H1 (cell line): Measurements from ENCODE around the gene DNAJC11.

Experiments
- BRCA1 ChIP-seq: IDR thresholded peaks from 2 replicates; pipeline ENCODE4 v1.6.1; 2012; ENCODE audit warnings: low read depth, low read length, improper control_type of control experiment
- CBX5 ChIP-seq: fragments of 300-800, 300-1000 bp; sonication (generic); IDR thresholded peaks from 2 replicates; pipeline ENCODE4 v1.7.1; 2016; ENCODE audit warnings: antibody characterized with exemption, low read length, low read depth
- EZH2 ChIP-seq: fragments of 200-600 bp; sonication (generic); IDR thresholded peaks from 2 replicates; pipeline ENCODE4 v1.7.1; 2012; ENCODE audit warnings: low read depth, mild to moderate bottlenecking, moderate library complexity, low read length, inconsistent platforms; ENCODE audit not compliant: severe bottlenecking
- POLR2A ChIP-seq, 2 experiments: IDR thresholded peaks; 1 replicate in 1 of 2; 2 replicates in 1 of 2; pipeline ENCODE4 v1.6.1; 2011; ENCODE audit warnings: low read depth in 2 of 2, low read length in 2 of 2, mild to moderate bottlenecking in 2 of 2; ENCODE audit errors: control extremely low read depth in 1 of 2
- TAF1 ChIP-seq: IDR thresholded peaks from 2 replicates; pipeline ENCODE4 v1.6.1; 2011; ENCODE audit warnings: mild to moderate bottlenecking, low read depth, low read length
- TCF12 ChIP-seq: IDR thresholded peaks from 2 replicates; pipeline ENCODE4 v1.6.1; 2011; ENCODE audit warnings: low read depth, mild to moderate bottlenecking, low read length
- TEAD4 ChIP-seq: IDR thresholded peaks from 2 replicates; pipeline ENCODE4 v1.6.1; 2012; ENCODE audit warnings: low read depth, low read length, inconsistent platforms, mixed read lengths
- YY1 ChIP-seq: IDR thresholded peaks from 2 replicates; pipeline ENCODE4 v1.6.1; 2011; ENCODE audit warnings: low read depth, mild to moderate bottlenecking, low read length
- TF ChIP-seq, protein P1 (sequence below): fragments of 300-600 bp; sonication (generic); IDR thresholded peaks from 2 replicates; pipeline ENCODE4 v1.7.1; 2012; ENCODE audit warnings: low read length, moderate library complexity, mild to moderate bottlenecking, inconsistent platforms; ENCODE audit not compliant: insufficient replicate concordance
- TF ChIP-seq, protein P2 (sequence below), 3 experiments: IDR thresholded peaks; 1 replicate in 2 of 3; 2 replicates in 1 of 3; pipeline versions ENCODE4 v1.5.1 to v1.6.1; 2011; ENCODE audit warnings: low read length in 3 of 3, mild to moderate bottlenecking in 3 of 3, inconsistent platforms in 2 of 3, low read depth in 1 of 3, moderate library complexity in 1 of 3; ENCODE audit not compliant: insufficient read depth in 1 of 3; ENCODE audit errors: control extremely low read depth in 1 of 3
- TF ChIP-seq, protein P3 (sequence below): IDR thresholded peaks from 2 replicates; pipeline ENCODE4 v1.6.1; 2012; ENCODE audit warnings: low read length, inconsistent platforms
- TF ChIP-seq, protein P4 (sequence below): IDR thresholded peaks from 2 replicates; pipeline ENCODE4 v1.6.1; 2012; ENCODE audit warnings: inconsistent platforms

DNA sequence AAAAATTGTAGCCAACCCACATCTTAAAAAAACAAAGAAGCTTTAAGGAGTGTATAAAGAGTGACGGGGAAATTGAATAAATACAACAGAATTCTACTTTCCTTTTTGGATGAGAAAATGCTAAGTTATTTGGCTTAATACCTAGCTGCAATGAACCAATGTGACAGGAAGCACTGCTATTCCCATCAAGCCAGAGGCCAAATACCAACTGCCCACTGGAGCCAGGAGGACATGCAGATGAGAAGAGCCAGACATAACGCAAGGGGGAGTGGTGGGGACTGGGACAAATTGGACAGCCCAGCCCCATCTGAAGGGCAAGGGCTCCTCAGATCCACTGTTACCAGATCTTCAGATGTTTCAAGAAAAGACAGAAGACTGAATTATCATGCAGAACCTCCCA is 25.7 kb downstream of the DNAJC11 start:
- TF ChIP-seq, protein P1, sequence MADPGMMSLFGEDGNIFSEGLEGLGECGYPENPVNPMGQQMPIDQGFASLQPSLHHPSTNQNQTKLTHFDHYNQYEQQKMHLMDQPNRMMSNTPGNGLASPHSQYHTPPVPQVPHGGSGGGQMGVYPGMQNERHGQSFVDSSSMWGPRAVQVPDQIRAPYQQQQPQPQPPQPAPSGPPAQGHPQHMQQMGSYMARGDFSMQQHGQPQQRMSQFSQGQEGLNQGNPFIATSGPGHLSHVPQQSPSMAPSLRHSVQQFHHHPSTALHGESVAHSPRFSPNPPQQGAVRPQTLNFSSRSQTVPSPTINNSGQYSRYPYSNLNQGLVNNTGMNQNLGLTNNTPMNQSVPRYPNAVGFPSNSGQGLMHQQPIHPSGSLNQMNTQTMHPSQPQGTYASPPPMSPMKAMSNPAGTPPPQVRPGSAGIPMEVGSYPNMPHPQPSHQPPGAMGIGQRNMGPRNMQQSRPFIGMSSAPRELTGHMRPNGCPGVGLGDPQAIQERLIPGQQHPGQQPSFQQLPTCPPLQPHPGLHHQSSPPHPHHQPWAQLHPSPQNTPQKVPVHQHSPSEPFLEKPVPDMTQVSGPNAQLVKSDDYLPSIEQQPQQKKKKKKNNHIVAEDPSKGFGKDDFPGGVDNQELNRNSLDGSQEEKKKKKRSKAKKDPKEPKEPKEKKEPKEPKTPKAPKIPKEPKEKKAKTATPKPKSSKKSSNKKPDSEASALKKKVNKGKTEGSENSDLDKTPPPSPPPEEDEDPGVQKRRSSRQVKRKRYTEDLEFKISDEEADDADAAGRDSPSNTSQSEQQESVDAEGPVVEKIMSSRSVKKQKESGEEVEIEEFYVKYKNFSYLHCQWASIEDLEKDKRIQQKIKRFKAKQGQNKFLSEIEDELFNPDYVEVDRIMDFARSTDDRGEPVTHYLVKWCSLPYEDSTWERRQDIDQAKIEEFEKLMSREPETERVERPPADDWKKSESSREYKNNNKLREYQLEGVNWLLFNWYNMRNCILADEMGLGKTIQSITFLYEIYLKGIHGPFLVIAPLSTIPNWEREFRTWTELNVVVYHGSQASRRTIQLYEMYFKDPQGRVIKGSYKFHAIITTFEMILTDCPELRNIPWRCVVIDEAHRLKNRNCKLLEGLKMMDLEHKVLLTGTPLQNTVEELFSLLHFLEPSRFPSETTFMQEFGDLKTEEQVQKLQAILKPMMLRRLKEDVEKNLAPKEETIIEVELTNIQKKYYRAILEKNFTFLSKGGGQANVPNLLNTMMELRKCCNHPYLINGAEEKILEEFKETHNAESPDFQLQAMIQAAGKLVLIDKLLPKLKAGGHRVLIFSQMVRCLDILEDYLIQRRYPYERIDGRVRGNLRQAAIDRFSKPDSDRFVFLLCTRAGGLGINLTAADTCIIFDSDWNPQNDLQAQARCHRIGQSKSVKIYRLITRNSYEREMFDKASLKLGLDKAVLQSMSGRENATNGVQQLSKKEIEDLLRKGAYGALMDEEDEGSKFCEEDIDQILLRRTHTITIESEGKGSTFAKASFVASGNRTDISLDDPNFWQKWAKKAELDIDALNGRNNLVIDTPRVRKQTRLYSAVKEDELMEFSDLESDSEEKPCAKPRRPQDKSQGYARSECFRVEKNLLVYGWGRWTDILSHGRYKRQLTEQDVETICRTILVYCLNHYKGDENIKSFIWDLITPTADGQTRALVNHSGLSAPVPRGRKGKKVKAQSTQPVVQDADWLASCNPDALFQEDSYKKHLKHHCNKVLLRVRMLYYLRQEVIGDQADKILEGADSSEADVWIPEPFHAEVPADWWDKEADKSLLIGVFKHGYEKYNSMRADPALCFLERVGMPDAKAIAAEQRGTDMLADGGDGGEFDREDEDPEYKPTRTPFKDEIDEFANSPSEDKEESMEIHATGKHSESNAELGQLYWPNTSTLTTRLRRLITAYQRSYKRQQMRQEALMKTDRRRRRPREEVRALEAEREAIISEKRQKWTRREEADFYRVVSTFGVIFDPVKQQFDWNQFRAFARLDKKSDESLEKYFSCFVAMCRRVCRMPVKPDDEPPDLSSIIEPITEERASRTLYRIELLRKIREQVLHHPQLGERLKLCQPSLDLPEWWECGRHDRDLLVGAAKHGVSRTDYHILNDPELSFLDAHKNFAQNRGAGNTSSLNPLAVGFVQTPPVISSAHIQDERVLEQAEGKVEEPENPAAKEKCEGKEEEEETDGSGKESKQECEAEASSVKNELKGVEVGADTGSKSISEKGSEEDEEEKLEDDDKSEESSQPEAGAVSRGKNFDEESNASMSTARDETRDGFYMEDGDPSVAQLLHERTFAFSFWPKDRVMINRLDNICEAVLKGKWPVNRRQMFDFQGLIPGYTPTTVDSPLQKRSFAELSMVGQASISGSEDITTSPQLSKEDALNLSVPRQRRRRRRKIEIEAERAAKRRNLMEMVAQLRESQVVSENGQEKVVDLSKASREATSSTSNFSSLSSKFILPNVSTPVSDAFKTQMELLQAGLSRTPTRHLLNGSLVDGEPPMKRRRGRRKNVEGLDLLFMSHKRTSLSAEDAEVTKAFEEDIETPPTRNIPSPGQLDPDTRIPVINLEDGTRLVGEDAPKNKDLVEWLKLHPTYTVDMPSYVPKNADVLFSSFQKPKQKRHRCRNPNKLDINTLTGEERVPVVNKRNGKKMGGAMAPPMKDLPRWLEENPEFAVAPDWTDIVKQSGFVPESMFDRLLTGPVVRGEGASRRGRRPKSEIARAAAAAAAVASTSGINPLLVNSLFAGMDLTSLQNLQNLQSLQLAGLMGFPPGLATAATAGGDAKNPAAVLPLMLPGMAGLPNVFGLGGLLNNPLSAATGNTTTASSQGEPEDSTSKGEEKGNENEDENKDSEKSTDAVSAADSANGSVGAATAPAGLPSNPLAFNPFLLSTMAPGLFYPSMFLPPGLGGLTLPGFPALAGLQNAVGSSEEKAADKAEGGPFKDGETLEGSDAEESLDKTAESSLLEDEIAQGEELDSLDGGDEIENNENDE = no peak
- TF ChIP-seq, protein P2, sequence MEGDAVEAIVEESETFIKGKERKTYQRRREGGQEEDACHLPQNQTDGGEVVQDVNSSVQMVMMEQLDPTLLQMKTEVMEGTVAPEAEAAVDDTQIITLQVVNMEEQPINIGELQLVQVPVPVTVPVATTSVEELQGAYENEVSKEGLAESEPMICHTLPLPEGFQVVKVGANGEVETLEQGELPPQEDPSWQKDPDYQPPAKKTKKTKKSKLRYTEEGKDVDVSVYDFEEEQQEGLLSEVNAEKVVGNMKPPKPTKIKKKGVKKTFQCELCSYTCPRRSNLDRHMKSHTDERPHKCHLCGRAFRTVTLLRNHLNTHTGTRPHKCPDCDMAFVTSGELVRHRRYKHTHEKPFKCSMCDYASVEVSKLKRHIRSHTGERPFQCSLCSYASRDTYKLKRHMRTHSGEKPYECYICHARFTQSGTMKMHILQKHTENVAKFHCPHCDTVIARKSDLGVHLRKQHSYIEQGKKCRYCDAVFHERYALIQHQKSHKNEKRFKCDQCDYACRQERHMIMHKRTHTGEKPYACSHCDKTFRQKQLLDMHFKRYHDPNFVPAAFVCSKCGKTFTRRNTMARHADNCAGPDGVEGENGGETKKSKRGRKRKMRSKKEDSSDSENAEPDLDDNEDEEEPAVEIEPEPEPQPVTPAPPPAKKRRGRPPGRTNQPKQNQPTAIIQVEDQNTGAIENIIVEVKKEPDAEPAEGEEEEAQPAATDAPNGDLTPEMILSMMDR (IDR thresholded peaks at IDR 0.05; ENCODE audit: control extremely low read depth in 1 of 3, insufficient read depth in 1 of 3, low read depth in 1 of 3, low read length in 3 of 3) = no peak
- no peak for TF ChIP-seq TAF1
- no peak for TF ChIP-seq TCF12
- TF ChIP-seq EZH2 = no peak
- no peak for TF ChIP-seq TEAD4
- TF ChIP-seq, protein P3, sequence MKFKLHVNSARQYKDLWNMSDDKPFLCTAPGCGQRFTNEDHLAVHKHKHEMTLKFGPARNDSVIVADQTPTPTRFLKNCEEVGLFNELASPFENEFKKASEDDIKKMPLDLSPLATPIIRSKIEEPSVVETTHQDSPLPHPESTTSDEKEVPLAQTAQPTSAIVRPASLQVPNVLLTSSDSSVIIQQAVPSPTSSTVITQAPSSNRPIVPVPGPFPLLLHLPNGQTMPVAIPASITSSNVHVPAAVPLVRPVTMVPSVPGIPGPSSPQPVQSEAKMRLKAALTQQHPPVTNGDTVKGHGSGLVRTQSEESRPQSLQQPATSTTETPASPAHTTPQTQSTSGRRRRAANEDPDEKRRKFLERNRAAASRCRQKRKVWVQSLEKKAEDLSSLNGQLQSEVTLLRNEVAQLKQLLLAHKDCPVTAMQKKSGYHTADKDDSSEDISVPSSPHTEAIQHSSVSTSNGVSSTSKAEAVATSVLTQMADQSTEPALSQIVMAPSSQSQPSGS = no peak
- TF ChIP-seq POLR2A (IDR thresholded peaks at IDR 0.05; ENCODE audit: control extremely low read depth in 1 of 2, low read depth in 2 of 2, low read length in 2 of 2) = no peak
- no peak for TF ChIP-seq BRCA1
- TF ChIP-seq YY1 = no peak
- TF ChIP-seq, protein P4, sequence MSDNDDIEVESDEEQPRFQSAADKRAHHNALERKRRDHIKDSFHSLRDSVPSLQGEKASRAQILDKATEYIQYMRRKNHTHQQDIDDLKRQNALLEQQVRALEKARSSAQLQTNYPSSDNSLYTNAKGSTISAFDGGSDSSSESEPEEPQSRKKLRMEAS = no peak
- no peak for TF ChIP-seq CBX5
